Fibroblast of the conjunctiva (primary cell): ENCODE measurements around the gene MRPL11.
"Not testable (repeated sequence)": the region's sequence is repeated elsewhere in the genome, so short reads cannot be mapped to it uniquely, and the experiment has no call there.

Experiments
- DNase-seq: peaks from one replicate; pipeline ENCODE4 v3.0.0-alpha.2; 2010; ENCODE audit warnings: low read depth

Gene MRPL11

GRCh38 chr11:66467034-66467659, 28.5 kb upstream of the MRPL11 start:
- no peak for DNase-seq

- DNase-seq = peak; percentile 83
These were observed 27.8 kb upstream of the MRPL11 start, which contains the start of gene PELI3 for GRCh38 chr11:66466225-66467033. TSS of gene PELI3 (plus strand) at chr11:66466905. CDS start at chr11:66468129, 1,224 bp downstream.

- no peak for DNase-seq
These were observed 27.0 kb upstream of the MRPL11 start for GRCh38 chr11:66465373-66466224.

GRCh38 chr11:66464916-66465315, 26.3 kb upstream of the MRPL11 start:
- DNase-seq = no peak

- DNase-seq = not testable (repeated sequence)
These were observed 25.5 kb upstream of the MRPL11 start for GRCh38 chr11:66464116-66464515.

GRCh38 chr11:66462911-66463310, 24.3 kb upstream of the MRPL11 start:
- DNase-seq = no peak

- no peak for DNase-seq
These were observed 23.4 kb upstream of the MRPL11 start for GRCh38 chr11:66462010-66462409.

GRCh38 chr11:66459138-66459778, 20.6 kb upstream of the MRPL11 start:
- DNase-seq = no peak

GRCh38 chr11:66457826-66458225, 19.2 kb upstream of the MRPL11 start:
- no peak for DNase-seq

- DNase-seq = no peak
These were observed 16.2 kb upstream of the MRPL11 start for GRCh38 chr11:66454828-66455227.

GRCh38 chr11:66454247-66454646, 15.6 kb upstream of the MRPL11 start:
- DNase-seq = no peak

- DNase-seq = no peak
These were observed 13.0 kb upstream of the MRPL11 start for GRCh38 chr11:66451663-66452062.

- no peak for DNase-seq
These were observed 11.9 kb upstream of the MRPL11 start for GRCh38 chr11:66450560-66450959.

GRCh38 chr11:66448523-66448922, 9.9 kb upstream of the MRPL11 start:
- DNase-seq = no peak

GRCh38 chr11:66447012-66447411, 8.4 kb upstream of the MRPL11 start:
- no peak for DNase-seq

- DNase-seq = peak; percentile 41
These were observed 5.0 kb upstream of the MRPL11 start for GRCh38 chr11:66443602-66444001.

- DNase-seq = not testable (repeated sequence)
These were observed 2.3 kb upstream of the MRPL11 start for GRCh38 chr11:66440940-66441282.

- not testable (repeated sequence) for DNase-seq
These were observed 1.7 kb upstream of the MRPL11 start for GRCh38 chr11:66440101-66440939.

- no peak for DNase-seq
These were observed 607 bp downstream of the MRPL11 start for GRCh38 chr11:66437979-66438503.

GRCh38 chr11:66432597-66432996, 6.1 kb downstream of the MRPL11 start:
- no peak for DNase-seq

- not testable (repeated sequence) for DNase-seq
These were observed 6.7 kb downstream of the MRPL11 start for GRCh38 chr11:66431871-66432329.
